Suprapubic skin (tissue), 4 donors: ENCODE measurements around the gene SLC16A11. TPM values are rescaled to one million over a fixed set of nuclear protein-coding genes. Genes with fewer than 3 reads are reported as not detected.
"Not testable (repeated sequence)": the region's sequence is repeated elsewhere in the genome, so short reads cannot be mapped to it uniquely, and the experiment has no call there.

Experiments
- DNase-seq, 2 donors: peaks; one replicate each; pipeline ENCODE4 v3.0.0-alpha.2; 2019; ENCODE audit warnings: low spot score in 2 of 2
- H3K27ac ChIP-seq: fragments of 200-600 bp; sonication (generic); one replicate; pipeline ENCODE4 v1.5.1; 2019
- H3K27me3 ChIP-seq: fragments of 200-600 bp; sonication (generic); one replicate; pipeline ENCODE4 v1.5.1; 2019
- H3K36me3 ChIP-seq: fragments of 200-600 bp; sonication (generic); one replicate; pipeline ENCODE4 v1.5.1; 2019
- H3K4me1 ChIP-seq: fragments of 200-600 bp; sonication (generic); one replicate; pipeline ENCODE4 v1.5.1; 2019
- H3K4me3 ChIP-seq: fragments of 200-600 bp; sonication (generic); one replicate; pipeline ENCODE4 v1.5.1; 2019; ENCODE audit warnings: mild to moderate bottlenecking
- H3K9me3 ChIP-seq: fragments of 200-600 bp; sonication (generic); one replicate; pipeline ENCODE4 v1.5.1; 2019
- EP300 ChIP-seq: sonication (generic); formaldehyde crosslinking; IDR thresholded peaks from one replicate; pipeline ENCODE4 v1.6.1; 2017; ENCODE audit warnings: antibody characterized with exemption
- POLR2A ChIP-seq, 2 donors: fragments of 450-650 bp; IDR thresholded peaks; one replicate each; pipeline ENCODE4 v1.6.1; 2017; ENCODE audit warnings: antibody characterized with exemption in 2 of 2, mild to moderate bottlenecking in 2 of 2, moderate library complexity in 2 of 2
- POLR2AphosphoS5 ChIP-seq, 3 donors: sonication (generic); formaldehyde crosslinking; IDR thresholded peaks; one replicate each; pipeline ENCODE4 v1.6.1; 2017; ENCODE audit warnings: antibody characterized with exemption in 3 of 3
- WGBS: methylation state at CpG from one replicate; pipeline ENCODE4 v1.1.5; 2018; 5-methylcytosine and 5-hydroxymethylcytosine counted together
- total RNA-seq, 4 donors: library from RNA; depleted of rRNA; stranded (reverse); fragments of >200 nt; gene quantifications; one replicate each; pipeline ENCODE4 v1.1.0, GENCODE V29; 2016
- TF ChIP-seq, protein P1 (sequence below), 2 donors: fragments of 200-600 bp in 1 of 2; fragments of 450-650 bp in 1 of 2; sonication (generic) in 1 of 2; IDR thresholded peaks; one replicate each; pipeline ENCODE4 v1.5.1; 2016 to 2019; ENCODE audit warnings: antibody characterized with exemption in 2 of 2, mild to moderate bottlenecking in 1 of 2, moderate library complexity in 1 of 2

The SLC16A11 gene
- total RNA-seq, 4 donors from 2014 or later, result 0.26 to 10.8 (median 5.5) TPM

DNA sequence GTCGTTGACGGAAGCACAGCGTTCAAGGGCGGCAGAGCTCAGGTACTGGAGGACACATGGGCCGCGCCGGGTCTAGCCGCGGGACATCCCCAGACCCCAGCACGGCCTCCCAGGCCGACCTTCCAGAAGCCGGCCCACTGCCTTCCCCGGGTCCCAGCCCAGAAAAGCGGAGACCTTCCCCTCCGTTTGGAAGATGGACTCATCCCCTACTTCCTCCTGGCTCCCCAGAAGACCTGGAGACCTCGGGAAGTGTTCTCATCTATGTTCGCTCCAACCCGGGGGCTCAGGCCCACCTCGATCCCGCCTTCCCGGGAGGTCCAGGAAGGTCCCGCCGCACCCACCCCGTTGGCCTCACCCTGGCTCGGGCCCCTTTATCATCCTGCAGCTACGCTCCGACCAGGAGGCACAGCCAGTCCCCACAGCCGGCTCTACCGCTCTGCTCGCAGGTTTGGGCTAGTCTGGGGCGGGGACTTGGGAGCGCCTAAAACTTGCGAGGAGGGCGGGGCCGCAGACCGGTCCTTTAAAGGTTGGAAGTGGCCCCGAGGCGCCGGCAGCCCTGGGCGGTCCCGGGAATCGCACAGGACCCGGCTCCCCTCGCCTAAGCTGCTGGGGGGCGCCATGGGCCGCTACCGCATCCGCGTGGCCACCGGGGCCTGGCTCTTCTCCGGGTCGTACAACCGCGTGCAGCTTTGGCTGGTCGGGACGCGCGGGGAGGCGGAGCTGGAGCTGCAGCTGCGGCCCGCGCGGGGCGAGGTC, 48.2 kb downstream of the SLC16A11 start, which contains the start of gene ALOX12:
ALOX12 (plus strand) TSS at position 550 of the 756 bp plus-strand sequence; CDS start at position 619, 69 bp downstream.
- H3K36me3 ChIP-seq, result peaks cover 21% of the 10 kb centered on the region
- no peaks in the 10 kb centered on the region for H3K27me3 ChIP-seq
- peak within 1 kb of the TSS; percentile 15 for H3K27ac ChIP-seq
- H3K4me3 ChIP-seq, result peak within 1 kb of the TSS; percentile 52
- TF ChIP-seq POLR2AphosphoS5 (IDR thresholded peaks at IDR 0.05) (no peak), EP300 (no peak), POLR2A (IDR thresholded peaks at IDR 0.05) (no peak)
- TF ChIP-seq, protein P1, sequence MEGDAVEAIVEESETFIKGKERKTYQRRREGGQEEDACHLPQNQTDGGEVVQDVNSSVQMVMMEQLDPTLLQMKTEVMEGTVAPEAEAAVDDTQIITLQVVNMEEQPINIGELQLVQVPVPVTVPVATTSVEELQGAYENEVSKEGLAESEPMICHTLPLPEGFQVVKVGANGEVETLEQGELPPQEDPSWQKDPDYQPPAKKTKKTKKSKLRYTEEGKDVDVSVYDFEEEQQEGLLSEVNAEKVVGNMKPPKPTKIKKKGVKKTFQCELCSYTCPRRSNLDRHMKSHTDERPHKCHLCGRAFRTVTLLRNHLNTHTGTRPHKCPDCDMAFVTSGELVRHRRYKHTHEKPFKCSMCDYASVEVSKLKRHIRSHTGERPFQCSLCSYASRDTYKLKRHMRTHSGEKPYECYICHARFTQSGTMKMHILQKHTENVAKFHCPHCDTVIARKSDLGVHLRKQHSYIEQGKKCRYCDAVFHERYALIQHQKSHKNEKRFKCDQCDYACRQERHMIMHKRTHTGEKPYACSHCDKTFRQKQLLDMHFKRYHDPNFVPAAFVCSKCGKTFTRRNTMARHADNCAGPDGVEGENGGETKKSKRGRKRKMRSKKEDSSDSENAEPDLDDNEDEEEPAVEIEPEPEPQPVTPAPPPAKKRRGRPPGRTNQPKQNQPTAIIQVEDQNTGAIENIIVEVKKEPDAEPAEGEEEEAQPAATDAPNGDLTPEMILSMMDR (IDR thresholded peaks at IDR 0.05), result no peak
- peaks cover 16% of the 10 kb centered on the region for H3K4me1 ChIP-seq
- no peaks in the 10 kb centered on the region for H3K9me3 ChIP-seq
- 4% methylated on average over 10 of the region's 64 CpGs for WGBS
- DNase-seq, result peak in 1 of 2 donors; percentile 79

GRCh38 chr17:6994666-6995256, 49.1 kb downstream of the SLC16A11 start:
- TF ChIP-seq POLR2A (IDR thresholded peaks at IDR 0.05) (no peak), EP300 (no peak), POLR2AphosphoS5 (IDR thresholded peaks at IDR 0.05) (no peak)
- TF ChIP-seq, protein P1 (IDR thresholded peaks at IDR 0.05), result no peak
- peak overlapping the region; percentile 52 for H3K4me3 ChIP-seq
- no peaks in the 10 kb centered on the region for H3K27me3 ChIP-seq
- H3K36me3 ChIP-seq, result peaks cover 12% of the 10 kb centered on the region
- 76% methylated on average over 9 of the region's 9 CpGs for WGBS
- H3K27ac ChIP-seq, result no peak overlapping the region
- peaks cover 16% of the 10 kb centered on the region for H3K4me1 ChIP-seq
- no peak for DNase-seq
- no peaks in the 10 kb centered on the region for H3K9me3 ChIP-seq

DNA sequence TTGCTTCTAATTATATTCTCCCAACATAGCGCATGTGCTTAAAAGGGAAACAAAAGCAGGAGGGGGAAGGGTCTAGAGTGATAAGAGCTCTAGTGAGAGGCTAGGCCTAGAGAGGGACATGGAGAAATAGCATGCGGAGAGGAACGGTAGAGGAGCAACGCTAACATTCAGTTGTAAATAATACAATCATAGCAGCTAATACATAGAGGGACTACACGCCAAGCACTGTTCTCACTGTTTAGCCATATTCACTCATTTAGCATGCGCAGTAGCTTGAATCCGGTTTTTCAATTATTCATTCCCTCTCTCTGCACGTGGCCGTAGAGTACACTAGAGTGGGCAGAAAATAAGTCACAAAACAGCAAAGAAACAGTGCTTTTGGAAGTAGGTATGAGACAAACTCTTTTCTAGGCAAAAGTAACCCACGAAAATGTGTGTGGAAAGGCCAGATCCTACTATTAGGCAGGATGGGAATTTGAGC, 49.7 kb downstream of the SLC16A11 start:
- TF ChIP-seq EP300 (no peak), POLR2AphosphoS5 (IDR thresholded peaks at IDR 0.05) (no peak), POLR2A (IDR thresholded peaks at IDR 0.05) (no peak)
- TF ChIP-seq, protein P1 (IDR thresholded peaks at IDR 0.05), result no peak
- H3K36me3 ChIP-seq, result peaks cover 6% of the 10 kb centered on the region
- H3K27me3 ChIP-seq, result no peaks in the 10 kb centered on the region
- whole genome bisulfite sequencing, result 86% methylated on average over 10 of the region's 10 CpGs
- H3K9me3 ChIP-seq, result no peaks in the 10 kb centered on the region
- H3K27ac ChIP-seq, result no peak overlapping the region
- DNase-seq, result no peak
- peaks cover 16% of the 10 kb centered on the region for H3K4me1 ChIP-seq
- H3K4me3 ChIP-seq, result no peak overlapping the region

DNA sequence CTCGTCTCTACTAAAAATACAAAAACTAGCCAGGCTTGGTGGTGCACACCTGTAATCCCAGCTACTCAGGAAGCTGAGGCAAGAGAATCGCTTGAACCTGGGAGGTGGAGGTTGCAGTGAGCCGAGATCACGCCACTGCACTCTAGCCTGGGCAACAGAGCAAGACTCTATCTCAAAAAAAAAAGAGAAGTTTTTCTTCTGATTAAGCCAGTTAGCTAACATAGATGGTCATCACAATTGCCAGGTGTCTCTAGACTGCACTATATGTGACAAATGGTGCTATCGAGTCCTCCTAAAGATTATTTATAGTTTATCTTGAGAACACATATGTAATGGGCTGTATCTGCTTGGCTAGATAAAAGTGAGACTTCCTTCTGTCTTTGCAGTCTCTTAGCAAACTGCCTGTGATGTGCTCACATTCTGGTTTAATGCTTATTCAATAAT, 50.3 kb downstream of the SLC16A11 start:
- not testable (repeated sequence) for DNase-seq, H3K27ac ChIP-seq, H3K9me3 ChIP-seq, H3K27me3 ChIP-seq, H3K4me3 ChIP-seq, H3K36me3 ChIP-seq
- peaks cover 16% of the 10 kb centered on the region for H3K4me1 ChIP-seq
- 74% methylated on average over 5 of the region's 5 CpGs for WGBS

Other genes with a start within 250 kb of the SLC16A11 start
- not detected for gene TEKT1, start 212.4 kb downstream of the SLC16A11 start, total RNA-seq
- gene ALOX12, start 48.0 kb downstream of the SLC16A11 start, total RNA-seq, result 10 to 100 TPM in 3 of 4 donors, 1 to 10 TPM in 1; 9.8 to 34.4 (median 22.8) TPM
- 100 to 1,000 TPM in 3 of 4 donors, 10 to 100 TPM in 1; 82.2 to 235 (median 219) TPM for gene RNASEK, start 31.5 kb downstream of the SLC16A11 start, total RNA-seq
- gene BCL6B, start 21.0 kb downstream of the SLC16A11 start, total RNA-seq, result 1 to 10 TPM; 1.6 to 3.1 (median 1.8) TPM
- 1 to 10 TPM; 1.5 to 4.9 (median 3.7) TPM for gene SLC16A13, start 8.1 kb downstream of the SLC16A11 start, total RNA-seq
- gene CLEC10A, start 36.2 kb upstream of the SLC16A11 start, total RNA-seq, result 1 to 10 TPM; 1.6 to 3.3 (median 1.7) TPM
- gene ASGR2, start 70.7 kb upstream of the SLC16A11 start, total RNA-seq, result 10 to 100 TPM in 1 of 4 donors, 1 to 10 TPM in 3; 3.4 to 11.8 (median 6.8) TPM
- 1 to 10 TPM; 1.3 to 2.3 (median 2.0) TPM for gene ASGR1, start 135.3 kb upstream of the SLC16A11 start, total RNA-seq
- gene DLG4, start 175.7 kb upstream of the SLC16A11 start, total RNA-seq, result 10 to 100 TPM in 1 of 4 donors, 1 to 10 TPM in 3; 2.9 to 12.7 (median 3.2) TPM
- gene ACADVL, start 175.8 kb upstream of the SLC16A11 start, total RNA-seq, result 1,000 to 10,000 TPM in 1 of 4 donors, 100 to 1,000 TPM in 3; 565 to 1,687 (median 703) TPM
- 10 to 100 TPM; 53.2 to 78.1 (median 55.5) TPM for gene DVL2, start 190.4 kb upstream of the SLC16A11 start, total RNA-seq
- 10 to 100 TPM; 19.0 to 35.0 (median 29.1) TPM for gene PHF23, start 195.4 kb upstream of the SLC16A11 start, total RNA-seq
- gene GABARAP, start 198.4 kb upstream of the SLC16A11 start, total RNA-seq, result 100 to 1,000 TPM; 446 to 840 (median 533) TPM
- gene CTDNEP1, start 207.6 kb upstream of the SLC16A11 start, total RNA-seq, result 10 to 100 TPM; 54.7 to 80.6 (median 72.1) TPM
- 10 to 100 TPM; 13.6 to 29.7 (median 20.3) TPM for gene ELP5, start 208.1 kb upstream of the SLC16A11 start, total RNA-seq
- gene CLDN7, start 218.4 kb upstream of the SLC16A11 start, total RNA-seq, result 10 to 100 TPM in 2 of 4 donors, 1 to 10 TPM in 2; 7.7 to 14.5 (median 11.0) TPM
- 10 to 100 TPM in 2 of 4 donors, 1 to 10 TPM in 2; 2.4 to 19.4 (median 10.8) TPM for gene SLC2A4, start 237.6 kb upstream of the SLC16A11 start, total RNA-seq